GM18507 (cell line): Measurements from ENCODE around the gene MYO1G.

Source experiments
- DNase-seq: peaks from one replicate; pipeline ENCODE4 v3.0.0; 2011; ENCODE audit warnings: low read depth; ENCODE audit not compliant: insufficient read length; ENCODE audit errors: extremely low spot score
- FAIRE-seq: peaks from 2 replicates; lab custom pipeline; 2011; peaks lifted over from hg19 to GRCh38; lab: Jason Lieb, UNC

Gene MYO1G

GRCh38 chr7:44970523-44971051, 8.2 kb downstream of the MYO1G start:
- FAIRE-seq (no peak), DNase-seq (no peak)

GRCh38 chr7:44969701-44970522, 8.9 kb downstream of the MYO1G start:
- FAIRE-seq (no peak), DNase-seq (no peak)

GRCh38 chr7:44969049-44969700, 9.6 kb downstream of the MYO1G start:
- DNase-seq (no peak), FAIRE-seq (no peak)

GRCh38 chr7:44967571-44968446, 11.0 kb downstream of the MYO1G start:
- DNase-seq, result no peak
- no peak for FAIRE-seq

- FAIRE-seq, result no peak
- DNase-seq, result no peak
Measured at GRCh38 chr7:44966731-44967538, 11.9 kb downstream of the MYO1G start.

- DNase-seq (no peak), FAIRE-seq (no peak)
Measured at GRCh38 chr7:44965937-44966730, 12.7 kb downstream of the MYO1G start.

- DNase-seq, result no peak
- FAIRE-seq, result no peak
Measured at GRCh38 chr7:44965441-44965903, 13.3 kb downstream of the MYO1G start.

GRCh38 chr7:44964831-44965440, 13.9 kb downstream of the MYO1G start:
- FAIRE-seq (no peak), DNase-seq (no peak)

GRCh38 chr7:44964384-44964830, 14.4 kb downstream of the MYO1G start:
- DNase-seq (no peak), FAIRE-seq (no peak)

GRCh38 chr7:44963364-44964290, 15.2 kb downstream of the MYO1G start:
- FAIRE-seq, result no peak

GRCh38 chr7:44962483-44963251, 16.1 kb downstream of the MYO1G start:
- DNase-seq (no peak), FAIRE-seq (no peak)

More at GRCh38 chr7:44963364-44964290, 15.2 kb downstream of the MYO1G start:
- no peak for DNase-seq

- FAIRE-seq (no peak), DNase-seq (no peak)
Measured at GRCh38 chr7:44961844-44962482, 16.9 kb downstream of the MYO1G start.

GRCh38 chr7:44960011-44960580, 18.7 kb downstream of the MYO1G start:
- no peak for DNase-seq
- FAIRE-seq, result no peak

- DNase-seq (no peak), FAIRE-seq (no peak)
Measured at GRCh38 chr7:44959433-44959951, 19.3 kb downstream of the MYO1G start.
